ENCODE results near the gene AK8. TPM values are rescaled to one million over a fixed set of nuclear protein-coding genes. Genes with fewer than 3 reads are reported as not detected.
A peak's percentile ranks its signal among the peaks of the same experiment; 100 is the strongest.

AK8 gene
- total and polyA plus RNA-seq, 11 donors: 0.61 to 1.4 TPM; not detected in 9

DNA sequence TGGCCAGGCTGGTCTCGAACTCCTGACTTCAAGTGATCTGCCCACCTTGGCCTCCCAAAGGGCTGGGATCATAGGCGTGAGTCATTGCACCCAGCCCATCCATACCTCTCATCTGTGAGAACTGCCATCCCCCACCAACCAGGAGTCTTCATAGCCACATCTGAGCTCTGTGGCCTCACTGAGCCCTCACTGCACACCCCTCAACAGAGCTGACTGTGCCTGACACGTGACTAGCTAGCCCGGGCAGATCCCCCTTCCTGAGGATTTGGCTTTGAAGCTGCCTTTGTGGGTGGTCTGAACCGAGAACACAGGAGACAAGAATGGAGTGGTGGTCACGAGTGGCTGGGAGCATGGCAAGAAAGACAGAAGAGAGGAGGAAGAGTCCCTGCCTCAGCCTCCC, 15.6 kb downstream of the AK8 start:
- Histone ChIP-seq H3K9me3 (no peaks in the 10 kb centered on the region), H3K4me1 (peaks cover 0 to 6% (median 1%) of the 10 kb centered on the region in 12 donors), H3K36me3 (no peaks in the 10 kb centered on the region), H3K27me3 (no peaks in the 10 kb centered on the region), H3K27ac (no peak overlapping the region), H3K4me3 (no peak overlapping the region)
- WGBS, 4 donors: 65 to 81% (median 75%) methylated on average over 6 of the region's 6 CpGs
- TF ChIP-seq, protein P1, sequence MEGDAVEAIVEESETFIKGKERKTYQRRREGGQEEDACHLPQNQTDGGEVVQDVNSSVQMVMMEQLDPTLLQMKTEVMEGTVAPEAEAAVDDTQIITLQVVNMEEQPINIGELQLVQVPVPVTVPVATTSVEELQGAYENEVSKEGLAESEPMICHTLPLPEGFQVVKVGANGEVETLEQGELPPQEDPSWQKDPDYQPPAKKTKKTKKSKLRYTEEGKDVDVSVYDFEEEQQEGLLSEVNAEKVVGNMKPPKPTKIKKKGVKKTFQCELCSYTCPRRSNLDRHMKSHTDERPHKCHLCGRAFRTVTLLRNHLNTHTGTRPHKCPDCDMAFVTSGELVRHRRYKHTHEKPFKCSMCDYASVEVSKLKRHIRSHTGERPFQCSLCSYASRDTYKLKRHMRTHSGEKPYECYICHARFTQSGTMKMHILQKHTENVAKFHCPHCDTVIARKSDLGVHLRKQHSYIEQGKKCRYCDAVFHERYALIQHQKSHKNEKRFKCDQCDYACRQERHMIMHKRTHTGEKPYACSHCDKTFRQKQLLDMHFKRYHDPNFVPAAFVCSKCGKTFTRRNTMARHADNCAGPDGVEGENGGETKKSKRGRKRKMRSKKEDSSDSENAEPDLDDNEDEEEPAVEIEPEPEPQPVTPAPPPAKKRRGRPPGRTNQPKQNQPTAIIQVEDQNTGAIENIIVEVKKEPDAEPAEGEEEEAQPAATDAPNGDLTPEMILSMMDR (IDR thresholded peaks at IDR 0.05): no peak
- TF ChIP-seq POLR2A (IDR thresholded peaks at IDR 0.05): no peak
- intact Hi-C loops (cut with DNase I): no loop called here
- ATAC-seq (no peak), DNase-seq (no peak)

DNA sequence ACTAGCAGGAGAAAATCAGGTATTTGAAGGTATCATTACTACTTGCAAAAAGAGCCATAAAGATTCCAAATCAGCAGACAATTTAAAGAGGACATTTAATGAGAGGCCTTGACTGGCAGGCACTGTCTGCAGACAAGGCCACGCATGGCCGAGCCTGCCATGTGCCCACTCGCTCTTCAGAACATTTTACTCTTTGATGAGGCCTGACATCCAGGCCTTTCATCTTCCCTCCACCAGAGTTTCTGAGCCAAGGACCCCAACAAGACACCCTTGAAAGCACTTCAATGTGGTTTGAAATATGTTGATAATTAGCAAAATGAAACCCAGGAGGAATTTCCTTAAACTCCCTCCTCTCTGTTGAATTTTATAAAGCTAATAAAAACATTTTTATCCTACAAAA, 16.4 kb downstream of the AK8 start:
- intact Hi-C loops (cut with DNase I): no loop called here
- Histone ChIP-seq H3K27ac (no peak overlapping the region), H3K36me3 (no peaks in the 10 kb centered on the region), H3K27me3 (no peaks in the 10 kb centered on the region), H3K4me1 (peaks cover 0 to 11% (median 6%) of the 10 kb centered on the region in 12 donors), H3K9me3 (no peaks in the 10 kb centered on the region), H3K4me3 (no peak overlapping the region)
- WGBS, 4 donors: 84 to 98% (median 93%) methylated on average over 3 of the region's 3 CpGs
- no peak for DNase-seq
- TF ChIP-seq, protein P1 (IDR thresholded peaks at IDR 0.05): no peak
- TF ChIP-seq POLR2A (IDR thresholded peaks at IDR 0.05): no peak
- ATAC-seq: no peak

DNA sequence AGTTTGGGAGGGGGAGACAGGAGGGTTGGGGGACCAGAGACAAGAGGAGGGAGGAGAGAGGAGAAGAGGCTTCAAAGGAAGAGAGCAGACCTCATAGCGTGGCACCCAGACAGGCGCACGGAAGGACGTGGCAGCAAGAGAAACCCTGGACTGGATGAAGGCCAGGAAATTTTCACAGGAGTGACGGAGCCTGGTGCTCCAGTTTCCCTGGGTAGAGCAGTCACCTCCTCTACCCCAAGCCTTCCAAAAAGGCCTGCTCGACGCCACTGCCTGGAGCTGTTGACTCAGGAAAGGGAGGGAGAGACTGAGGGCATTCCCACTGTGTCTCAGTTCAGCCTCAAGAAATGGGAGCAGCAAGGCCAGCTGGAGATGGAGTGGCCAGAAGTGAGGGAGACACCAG, 19.3 kb downstream of the AK8 start:
- intact Hi-C loops (cut with DNase I): no loop called here
- Histone ChIP-seq H3K36me3 (no peaks in the 10 kb centered on the region), H3K9me3 (no peaks in the 10 kb centered on the region), H3K27ac (no peak overlapping the region), H3K27me3 (no peaks in the 10 kb centered on the region), H3K4me1 (peaks cover 0 to 11% (median 6%) of the 10 kb centered on the region in 12 donors), H3K4me3 (no peak overlapping the region)
- TF ChIP-seq POLR2A (IDR thresholded peaks at IDR 0.05): no peak
- TF ChIP-seq, protein P1 (IDR thresholded peaks at IDR 0.05): no peak
- DNase-seq (peak in 1 of 5 donors; percentile 44), ATAC-seq (peak in 2 of 4 donors; percentile 9 to 15)
- 37 to 68% (median 44%) methylated on average over 7 of the region's 7 CpGs for WGBS, 4 donors

DNA sequence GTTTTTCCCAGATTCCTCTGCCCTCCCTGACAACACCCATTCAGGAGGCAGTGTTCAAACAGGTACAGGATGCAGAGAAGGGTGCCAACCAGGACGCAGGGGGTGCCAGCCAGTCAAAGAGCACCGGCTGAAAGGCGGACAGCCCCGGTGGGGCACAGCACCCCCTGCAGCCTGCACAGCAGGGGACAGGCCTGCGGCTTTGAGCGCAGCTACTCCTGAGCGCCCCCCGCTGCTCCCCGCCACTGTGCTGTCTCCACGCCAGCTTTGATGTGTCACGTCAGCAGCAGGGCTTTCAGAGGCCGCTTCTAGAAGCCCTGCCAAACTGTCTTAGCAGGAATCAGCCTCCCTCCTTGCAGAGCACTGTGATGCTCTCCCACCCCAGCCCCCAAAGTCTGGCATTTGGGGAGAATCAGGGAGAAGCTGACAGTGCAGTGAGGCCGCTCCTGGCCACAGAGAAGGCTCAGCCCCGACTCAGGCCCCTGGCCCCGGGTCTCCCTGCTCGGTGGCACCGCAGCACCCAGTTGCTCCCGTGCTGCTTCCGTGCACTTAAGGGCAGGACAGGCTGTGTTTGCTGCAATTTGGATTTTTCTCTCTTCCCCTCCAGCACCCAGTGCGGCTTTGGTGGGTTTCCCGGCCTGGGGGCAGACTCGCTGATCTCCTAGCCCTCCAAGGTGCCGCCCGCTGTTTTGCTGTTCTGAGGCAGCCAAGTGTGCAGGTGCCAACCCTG, 20.3 kb downstream of the AK8 start:
- Histone ChIP-seq H3K4me3 (no peak overlapping the region), H3K36me3 (no peaks in the 10 kb centered on the region), H3K27ac (peak overlapping the region in 2 of 12 donors; percentile 7 to 75), H3K27me3 (no peaks in the 10 kb centered on the region), H3K4me1 (peaks cover 0 to 11% (median 6%) of the 10 kb centered on the region in 12 donors), H3K9me3 (no peaks in the 10 kb centered on the region)
- 54 to 84% (median 60%) methylated on average over 14 to 24 of the region's 24 CpGs for WGBS, 4 donors
- ATAC-seq (peak; percentile 16 to 67 (median 48)), DNase-seq (peak in 2 of 5 donors; percentile 43 to 45)
- intact Hi-C loops (cut with DNase I): no loop called here
- no peak for TF ChIP-seq POLR2A (IDR thresholded peaks at IDR 0.05)
- TF ChIP-seq, protein P1 (IDR thresholded peaks at IDR 0.05): peak in 2 of 12 donors; percentile 22 to 26
